ENCODE results near the gene RUFY1. TPM values are rescaled to one million over a fixed set of nuclear protein-coding genes. Genes with fewer than 3 reads are reported as not detected.

Gene RUFY1
- total and polyA plus RNA-seq, 10 of the 15 experiments (the other 5 are each of a cell fraction or from before 2014, with no cell fraction given): 5.7 to 36.3 (median 24.5) TPM

GRCh38 chr5:179618923-179619554, 68.7 kb downstream of the RUFY1 start:
- Histone ChIP-seq H2AFZ (ENCODE audit: control insufficient read depth, low read depth, low read length) (no peak overlapping the region), H3K4me1 (ENCODE audit: control insufficient read depth, insufficient read depth, low read length) (no peaks in the 10 kb centered on the region), H3K36me3 (ENCODE audit: control insufficient read depth in 2 of 2, insufficient read depth in 2 of 2, low read length in 1 of 2) (peaks cover 15 to 36% of the 10 kb centered on the region in 2 experiments), H3K9ac (ENCODE audit: control insufficient read depth, insufficient read depth, low read length) (no peak overlapping the region), H3K4me2 (ENCODE audit: control insufficient read depth, insufficient read depth) (peak overlapping the region; percentile 47), H3K27ac (ENCODE audit: control insufficient read depth, insufficient read depth) (no peak overlapping the region), H3K4me3 (peak overlapping the region; percentile 52; the same call in 1 of the 2 replicates), H3K27me3 (replicated peaks in 1 of 2; ENCODE audit: control insufficient read depth in 2 of 2, insufficient read depth in 2 of 2, low read length in 1 of 2) (no peaks in the 10 kb centered on the region), H3K9me3 (replicated peaks; ENCODE audit: control insufficient read depth, insufficient read depth, low read length) (no peaks in the 10 kb centered on the region), H3K79me2 (ENCODE audit: control insufficient read depth, insufficient read depth, low read length) (peaks cover 62% of the 10 kb centered on the region), H4K20me1 (ENCODE audit: control insufficient read depth, insufficient read depth) (peaks cover 17% of the 10 kb centered on the region)
- FAIRE-seq (no peak), ATAC-seq (no peak), DNase-seq (ENCODE audit: low read depth, low spot score) (no peak)
- TF ChIP-seq PAX5 (IDR thresholded peaks at IDR 0.05; ENCODE audit: borderline replicate concordance, low read depth, low read length) (no peak), POLR2A (IDR thresholded peaks at IDR 0.05; ENCODE audit: low read depth, low read length) (0 out of 2 replicates have a peak, but pooled peaks have one; percentile 25), SREBF2 (IDR thresholded peaks at IDR 0.05; ENCODE audit: low read length) (no peak)
- ChIA-PET SMC1A (ENCODE audit: uncharacterized antibody, unreplicated experiment) (interaction anchor here (0.6 kb wide), 1 partner anchor 81 kb away, joined by 3 read pairs; no protein-coding TSS in a partner anchor), POLR2A (interaction anchor here (0.6 to 1.5 kb wide), 4 partner anchors 7 to 120 kb away, joined by 3 read pairs; no protein-coding TSS in a partner anchor), RAD21 (ENCODE audit: unreplicated experiment) (no interaction called here), CTCF (interaction anchor here (1.2 kb wide), 2 partner anchors 14 to 60 kb away, joined by 3 to 6 read pairs; no protein-coding TSS in a partner anchor)
- in situ Hi-C loops (cut with MboI): no loop called here
- 85% methylated on average over 6 of the region's 6 CpGs for WGBS (ENCODE audit: insufficient coverage, insufficient replicate concordance, low lambda C conversion rate, missing lambda C conversion rate)
- intact Hi-C loops (cut with micrococcal nuclease; ENCODE audit: unreplicated experiment): no loop called here
- no TSS peak for BruUV-seq (replicated peaks)

- CTCF ChIA-PET: interaction anchor here (1.2 kb wide), 2 partner anchors 14 to 59 kb away, joined by 3 to 6 read pairs; no protein-coding TSS in a partner anchor
- no peak for TF ChIP-seq JUND (IDR thresholded peaks at IDR 0.05; ENCODE audit: low read depth, low read length)
- TF ChIP-seq MYC (IDR thresholded peaks at IDR 0.05; ENCODE audit: insufficient read depth, insufficient read length, insufficient replicate concordance, low read length, severe bottlenecking): no peak
- TF ChIP-seq TCF3 (IDR thresholded peaks at IDR 0.05; ENCODE audit: borderline replicate concordance, insufficient read depth, low read depth, low read length): no peak
- TF ChIP-seq POLR2AphosphoS2 (IDR thresholded peaks at IDR 0.05; ENCODE audit: low read depth, low read length): no peak
- TF ChIP-seq GABPA (IDR thresholded peaks at IDR 0.05; ENCODE audit: low read depth): no peak
- no peak for TF ChIP-seq YBX1 (IDR thresholded peaks at IDR 0.05)
- TF ChIP-seq PKNOX1 (IDR thresholded peaks at IDR 0.05): no peak
- no peak for TF ChIP-seq KAT2A (conservative IDR thresholded peaks at IDR 0.05; ENCODE audit: control insufficient read depth, low read depth, low read length)
- no peak for TF ChIP-seq KLF5 (IDR thresholded peaks at IDR 0.05; ENCODE audit: partially characterized antibody)
- no peak for TF ChIP-seq CREM (IDR thresholded peaks at IDR 0.05; ENCODE audit: low read depth)
- no peak for TF ChIP-seq ETV6 (conservative IDR thresholded peaks at IDR 0.05 in 1 of 2, IDR thresholded peaks at IDR 0.05 in 1 of 2; ENCODE audit: borderline replicate concordance in 1 of 2, low read depth in 1 of 2)
- TF ChIP-seq BRCA1 (IDR thresholded peaks at IDR 0.05; ENCODE audit: low read depth, low read length): no peak
Observed at GRCh38 chr5:179619776-179620175, 69.4 kb downstream of the RUFY1 start.

More at GRCh38 chr5:179619776-179620175, 69.4 kb downstream of the RUFY1 start:
- Histone ChIP-seq H3K4me2 (ENCODE audit: control insufficient read depth, insufficient read depth) (peak overlapping the region; percentile 84; the same call in 1 of the 2 replicates), H3K4me3 (peak overlapping the region; percentile 81), H3K79me2 (ENCODE audit: control insufficient read depth, insufficient read depth, low read length) (peaks cover 69% of the 10 kb centered on the region), H3K4me1 (ENCODE audit: control insufficient read depth, insufficient read depth, low read length) (peaks cover 5% of the 10 kb centered on the region), H3K36me3 (ENCODE audit: control insufficient read depth in 2 of 2, insufficient read depth in 2 of 2, low read length in 1 of 2) (peaks cover 14 to 34% of the 10 kb centered on the region in 2 experiments), H3K27ac (ENCODE audit: control insufficient read depth, insufficient read depth) (no peak overlapping the region), H4K20me1 (ENCODE audit: control insufficient read depth, insufficient read depth) (peaks cover 17% of the 10 kb centered on the region), H3K9me3 (replicated peaks; ENCODE audit: control insufficient read depth, insufficient read depth, low read length) (no peaks in the 10 kb centered on the region), H3K27me3 (replicated peaks in 1 of 2; ENCODE audit: control insufficient read depth in 2 of 2, insufficient read depth in 2 of 2, low read length in 1 of 2) (no peaks in the 10 kb centered on the region), H2AFZ (ENCODE audit: control insufficient read depth, low read depth, low read length) (no peak overlapping the region), H3K9ac (ENCODE audit: control insufficient read depth, insufficient read depth, low read length) (no peak overlapping the region)
- in situ Hi-C loops (cut with MboI) (no loop called here), intact Hi-C loops (cut with micrococcal nuclease; ENCODE audit: unreplicated experiment) (loop anchor here (5.0 kb wide), 1 partner anchor 62 kb away; no protein-coding TSS in a partner anchor)
- ATAC-seq: no peak
- ChIA-PET SMC1A (ENCODE audit: uncharacterized antibody, unreplicated experiment) (no interaction called here), POLR2A (interaction anchor here (0.5 to 1.5 kb wide), 4 partner anchors 8 to 119 kb away, joined by 3 to 4 read pairs (median 3); no protein-coding TSS in a partner anchor), RAD21 (ENCODE audit: unreplicated experiment) (no interaction called here)
- FAIRE-seq: no peak
- no peak for DNase-seq (ENCODE audit: low read depth, low spot score)
- no TSS peak for BruUV-seq (replicated peaks)
- 33% methylated on average over 4 of the region's 4 CpGs for WGBS (ENCODE audit: insufficient coverage, insufficient replicate concordance, low lambda C conversion rate, missing lambda C conversion rate)

Measured in GM12878 (cell line).